HG03571 (cell line): Measurements from ENCODE around the gene MEOX1.

Experiments
- ATAC-seq: cut with Tn5 transposase; IDR thresholded peaks from one replicate; pipeline ENCODE4 v1.9.1; 2021; ENCODE audit not compliant: unreplicated experiment

Gene MEOX1

DNA sequence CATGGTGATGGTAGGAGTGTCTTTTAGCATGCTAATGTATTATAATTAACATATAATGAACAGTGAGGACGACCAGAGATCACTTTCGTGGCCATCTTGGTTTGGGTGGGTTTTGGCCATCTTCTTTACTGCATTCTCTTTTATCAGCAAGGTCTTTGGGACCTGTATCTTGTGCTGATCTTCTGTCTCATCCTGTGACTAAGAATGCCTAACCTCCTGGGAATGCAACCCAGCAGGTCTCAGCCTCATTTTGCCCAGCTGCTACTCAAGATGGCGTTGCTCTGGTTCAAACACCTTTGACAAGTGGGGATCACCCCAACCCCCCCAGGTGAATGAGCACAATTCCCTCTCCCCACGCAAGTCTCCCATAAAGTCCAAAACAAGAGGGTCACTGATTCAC is 66.3 kb downstream of the MEOX1 start:
- ATAC-seq = no peak

DNA sequence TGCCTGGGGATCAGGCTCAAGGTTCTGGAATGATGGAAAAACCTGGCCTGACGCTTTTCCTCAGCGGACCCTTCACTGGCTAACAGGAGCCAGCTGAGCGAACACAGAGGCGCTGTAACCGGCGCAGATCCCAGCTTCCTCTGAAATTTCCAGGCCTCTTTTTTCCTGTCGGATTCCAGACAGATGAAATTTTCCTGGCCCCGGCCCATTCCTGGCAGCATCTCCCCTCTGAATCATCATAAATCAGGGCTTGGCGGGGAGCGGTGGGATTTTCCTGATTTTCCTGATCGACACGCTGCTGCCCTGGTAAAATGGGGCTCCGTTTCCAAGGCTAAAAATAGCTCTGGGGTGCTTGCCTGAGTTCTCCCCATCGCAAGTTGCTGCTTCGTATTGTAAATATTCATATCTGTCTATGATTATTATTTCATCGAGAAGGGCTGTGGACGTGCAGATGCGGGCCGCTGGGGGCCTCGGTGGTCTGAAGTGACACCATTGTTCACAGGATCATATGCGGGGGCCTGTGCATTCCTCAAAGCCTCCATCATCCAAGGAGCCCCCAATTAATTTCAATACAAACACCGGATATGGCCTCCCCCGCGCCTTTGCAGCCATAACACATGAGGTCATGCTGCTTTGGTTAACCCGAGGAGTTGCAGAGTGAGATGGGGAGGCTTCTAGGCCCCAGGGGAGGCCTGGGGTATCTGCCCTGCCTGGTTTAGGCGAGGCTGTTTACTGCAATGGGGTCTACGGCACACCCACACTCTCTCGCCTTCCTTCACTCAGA is 69.8 kb downstream of the MEOX1 start:
- ATAC-seq = no peak

DNA sequence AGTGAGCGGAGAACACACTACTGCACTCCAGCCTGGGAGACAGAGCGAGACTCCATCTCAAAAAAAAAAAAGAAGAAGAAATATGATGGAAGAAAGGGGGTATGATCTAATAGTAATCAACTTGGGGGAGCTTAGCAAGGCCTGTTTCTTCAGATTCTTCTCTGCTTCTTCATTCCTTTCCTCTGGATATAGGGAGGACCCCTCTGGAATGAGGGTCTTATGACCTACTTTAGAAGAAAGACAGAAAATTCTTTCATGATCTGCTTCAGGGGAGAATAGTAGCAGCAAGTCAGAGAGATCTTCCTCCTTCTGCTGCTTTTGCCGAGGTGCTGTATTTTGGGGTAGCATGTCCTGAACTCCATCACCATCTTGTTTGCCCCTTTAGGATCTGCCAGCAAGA is 70.7 kb downstream of the MEOX1 start:
- no peak for ATAC-seq
